Measurements from ENCODE around the gene B3GALNT1. TPM values are rescaled to one million over a fixed set of nuclear protein-coding genes. Genes with fewer than 3 reads are reported as not detected.

Gene B3GALNT1
- total and polyA plus RNA-seq, 2 experiments from 2014 or later = 11.7 to 22.5 TPM

DNA sequence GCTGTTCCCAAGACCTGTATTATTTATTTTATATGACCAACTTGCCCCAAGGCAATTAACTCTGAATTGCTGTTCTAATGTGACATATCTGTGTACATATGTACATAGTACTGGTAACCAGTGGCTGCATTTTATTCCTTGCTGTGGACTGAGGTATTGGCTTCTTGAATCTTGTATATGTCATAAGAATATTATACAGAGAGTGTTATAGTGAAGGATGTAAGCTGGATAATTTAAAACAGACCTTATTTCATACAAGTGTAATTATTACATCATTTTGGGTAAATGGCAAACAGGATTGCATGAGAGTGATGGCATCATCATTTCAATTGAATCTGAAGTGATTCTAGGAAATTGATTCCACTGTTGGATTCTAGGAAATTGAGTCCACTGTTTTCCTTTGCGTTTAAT is 32.9 kb downstream of the B3GALNT1 start:
- Histone ChIP-seq H4K20me1 (ENCODE audit: insufficient read depth, poor library complexity, severe bottlenecking) (no peaks in the 10 kb centered on the region), H3K4me3 (no peak overlapping the region), H3K27ac (no peak overlapping the region), H3K4me1 (ENCODE audit: insufficient read depth) (no peaks in the 10 kb centered on the region), H3K79me2 (no peaks in the 10 kb centered on the region), H3K9me3 (ENCODE audit: low read depth) (no peaks in the 10 kb centered on the region), H3K4me2 (no peak overlapping the region), H2AFZ (no peak overlapping the region), H3K9me2 (replicated peaks; ENCODE audit: insufficient read depth) (no peaks in the 10 kb centered on the region), H3K27me3 (no peaks in the 10 kb centered on the region), H3K36me3 (replicated peaks; ENCODE audit: insufficient read depth, low read depth) (no peaks in the 10 kb centered on the region)
- TF ChIP-seq EZH2 (IDR thresholded peaks at IDR 0.05; ENCODE audit: borderline replicate concordance) (no peak), EZH2phosphoT487 (IDR thresholded peaks at IDR 0.05; ENCODE audit: low read depth, severe bottlenecking, unreplicated experiment) (no peak)
- TF ChIP-seq, protein P1, sequence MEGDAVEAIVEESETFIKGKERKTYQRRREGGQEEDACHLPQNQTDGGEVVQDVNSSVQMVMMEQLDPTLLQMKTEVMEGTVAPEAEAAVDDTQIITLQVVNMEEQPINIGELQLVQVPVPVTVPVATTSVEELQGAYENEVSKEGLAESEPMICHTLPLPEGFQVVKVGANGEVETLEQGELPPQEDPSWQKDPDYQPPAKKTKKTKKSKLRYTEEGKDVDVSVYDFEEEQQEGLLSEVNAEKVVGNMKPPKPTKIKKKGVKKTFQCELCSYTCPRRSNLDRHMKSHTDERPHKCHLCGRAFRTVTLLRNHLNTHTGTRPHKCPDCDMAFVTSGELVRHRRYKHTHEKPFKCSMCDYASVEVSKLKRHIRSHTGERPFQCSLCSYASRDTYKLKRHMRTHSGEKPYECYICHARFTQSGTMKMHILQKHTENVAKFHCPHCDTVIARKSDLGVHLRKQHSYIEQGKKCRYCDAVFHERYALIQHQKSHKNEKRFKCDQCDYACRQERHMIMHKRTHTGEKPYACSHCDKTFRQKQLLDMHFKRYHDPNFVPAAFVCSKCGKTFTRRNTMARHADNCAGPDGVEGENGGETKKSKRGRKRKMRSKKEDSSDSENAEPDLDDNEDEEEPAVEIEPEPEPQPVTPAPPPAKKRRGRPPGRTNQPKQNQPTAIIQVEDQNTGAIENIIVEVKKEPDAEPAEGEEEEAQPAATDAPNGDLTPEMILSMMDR (IDR thresholded peaks at IDR 0.05; ENCODE audit: poor library complexity) = no peak
- WGBS (ENCODE audit: low lambda C conversion rate, missing lambda C conversion rate) = 100% methylated on average over 1 of the region's 1 CpG
- DNase-seq (ENCODE audit: low spot score) = no peak

DNA sequence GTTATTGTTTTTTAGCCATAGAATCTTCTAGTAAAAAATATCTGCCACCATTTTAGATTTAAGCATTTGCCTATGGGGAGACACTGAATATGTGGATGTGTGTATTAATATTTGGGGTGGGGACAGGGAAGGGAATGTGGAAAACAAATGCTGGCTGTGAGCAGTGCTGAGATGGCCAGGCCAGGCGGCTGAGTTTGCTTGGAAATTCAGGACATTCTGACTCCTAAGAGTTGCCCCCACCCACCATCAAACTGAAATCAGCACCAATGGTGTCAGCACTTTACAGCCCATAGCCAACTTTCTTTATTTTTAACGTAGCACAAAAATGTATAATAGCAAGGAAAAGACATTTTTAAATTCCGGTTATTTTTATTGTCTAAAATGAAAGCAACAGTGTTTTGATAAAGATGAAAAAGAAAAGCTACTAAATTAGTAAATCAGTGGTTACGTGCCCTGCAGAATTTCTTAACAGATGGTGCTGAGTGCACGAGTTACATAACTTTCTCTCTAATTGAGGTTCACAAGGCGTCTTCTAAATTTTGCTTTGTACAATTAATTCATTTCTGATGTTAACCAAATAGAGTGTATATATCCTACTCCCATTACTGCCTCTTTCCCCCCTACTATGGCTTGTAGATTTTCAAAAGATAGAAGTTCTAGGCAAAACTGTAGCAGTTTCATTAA is 34.0 kb downstream of the B3GALNT1 start:
- Histone ChIP-seq H3K27ac (no peak overlapping the region), H3K9me3 (ENCODE audit: low read depth) (no peaks in the 10 kb centered on the region), H3K27me3 (no peaks in the 10 kb centered on the region), H3K9me2 (replicated peaks; ENCODE audit: insufficient read depth) (no peaks in the 10 kb centered on the region), H3K36me3 (replicated peaks; ENCODE audit: insufficient read depth, low read depth) (no peaks in the 10 kb centered on the region), H3K4me3 (no peak overlapping the region), H3K79me2 (no peaks in the 10 kb centered on the region), H3K4me2 (no peak overlapping the region), H3K4me1 (ENCODE audit: insufficient read depth) (no peaks in the 10 kb centered on the region), H2AFZ (no peak overlapping the region), H4K20me1 (ENCODE audit: insufficient read depth, poor library complexity, severe bottlenecking) (no peaks in the 10 kb centered on the region)
- TF ChIP-seq, protein P1 (IDR thresholded peaks at IDR 0.05; ENCODE audit: poor library complexity) = no peak
- TF ChIP-seq EZH2phosphoT487 (IDR thresholded peaks at IDR 0.05; ENCODE audit: low read depth, severe bottlenecking, unreplicated experiment) (no peak), EZH2 (IDR thresholded peaks at IDR 0.05; ENCODE audit: borderline replicate concordance) (no peak)
- 82% methylated on average over 6 of the region's 6 CpGs for WGBS (ENCODE audit: low lambda C conversion rate, missing lambda C conversion rate)
- no peak for DNase-seq (ENCODE audit: low spot score)

DNA sequence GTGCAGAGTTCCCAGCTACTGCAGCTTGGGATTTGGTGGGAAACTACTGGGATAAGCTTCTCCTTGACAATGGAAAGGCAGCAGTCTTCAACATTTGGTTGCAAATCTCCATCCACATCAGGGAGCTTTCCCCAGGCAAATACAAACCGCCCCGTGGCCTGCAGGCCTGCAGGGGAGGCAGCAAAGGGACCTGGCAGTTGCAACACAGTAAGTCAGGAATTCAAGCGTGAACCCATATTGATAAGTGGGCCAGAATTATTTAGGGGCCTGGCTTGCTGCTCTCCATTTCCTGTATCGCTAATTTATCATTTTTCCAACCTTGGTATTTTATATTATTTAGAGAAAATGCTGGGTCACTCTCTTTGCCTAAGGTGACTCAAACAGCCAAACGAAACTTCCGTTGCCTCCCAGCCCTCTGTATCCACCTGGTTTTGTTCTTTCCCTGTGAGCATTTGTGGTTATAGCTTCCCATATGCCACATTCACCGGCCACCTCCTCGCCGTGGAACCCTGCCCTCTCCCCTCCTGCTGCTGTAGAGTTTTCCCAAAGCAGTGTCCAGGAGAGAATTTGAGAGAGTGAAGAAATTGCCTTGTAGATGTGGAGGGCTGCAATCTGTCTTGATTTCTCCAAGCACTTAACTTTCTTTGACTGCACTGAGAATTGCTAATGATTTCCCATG is 34.8 kb downstream of the B3GALNT1 start:
- H3K27ac ChIP-seq = no peak overlapping the region
- no peaks in the 10 kb centered on the region for H4K20me1 ChIP-seq (ENCODE audit: insufficient read depth, poor library complexity, severe bottlenecking)
- H3K4me3 ChIP-seq = no peak overlapping the region
- no peaks in the 10 kb centered on the region for H3K27me3 ChIP-seq
- DNase-seq (ENCODE audit: low spot score) = no peak
- TF ChIP-seq, protein P1 (IDR thresholded peaks at IDR 0.05; ENCODE audit: poor library complexity) = no peak
- TF ChIP-seq EZH2 (IDR thresholded peaks at IDR 0.05; ENCODE audit: borderline replicate concordance) (no peak), EZH2phosphoT487 (IDR thresholded peaks at IDR 0.05; ENCODE audit: low read depth, severe bottlenecking, unreplicated experiment) (no peak)
- H3K4me1 ChIP-seq (ENCODE audit: insufficient read depth) = no peaks in the 10 kb centered on the region
- no peak overlapping the region for H2AFZ ChIP-seq
- no peaks in the 10 kb centered on the region for H3K9me2 ChIP-seq (replicated peaks; ENCODE audit: insufficient read depth)
- H3K36me3 ChIP-seq (replicated peaks; ENCODE audit: insufficient read depth, low read depth) = no peaks in the 10 kb centered on the region
- H3K79me2 ChIP-seq = no peaks in the 10 kb centered on the region
- no peaks in the 10 kb centered on the region for H3K9me3 ChIP-seq (ENCODE audit: low read depth)
- no peak overlapping the region for H3K4me2 ChIP-seq
- WGBS (ENCODE audit: low lambda C conversion rate, missing lambda C conversion rate) = 91% methylated on average over 9 of the region's 9 CpGs

Measured in hepatocyte (in vitro differentiated cells).